Stimulated activated CD8-positive, alpha-beta memory T cell treated with anti-CD3 and anti-CD28 coated beads, Interleukin-12 subunit alpha, Interleukin-12 subunit beta, amount 100 ng/mL, for 4 hours (primary cell): ENCODE measurements around the gene KRT82.
"Not testable (repeated sequence)": the region's sequence is repeated elsewhere in the genome, so short reads cannot be mapped to it uniquely, and the experiment has no call there.

Experiments
- DNase-seq: peaks from one replicate; pipeline ENCODE4 v3.0.0-alpha.2; 2020; ENCODE audit warnings: low read depth

KRT82 gene

GRCh38 chr12:52405922-52406385, at the start of gene KRT82:
TSS of gene KRT82 (minus strand) at chr12:52406335. CDS start at chr12:52406277, 58 bp downstream.
- DNase-seq = no peak

GRCh38 chr12:52455821-52456220, 49.7 kb upstream of the KRT82 start:
- no peak for DNase-seq

- DNase-seq = no peak
Measured at GRCh38 chr12:52454411-52455201, 48.5 kb upstream of the KRT82 start.

GRCh38 chr12:52452101-52452500, 46.0 kb upstream of the KRT82 start, which contains the start of gene KRT6B:
TSS of gene KRT6B (minus strand) at chr12:52452146. CDS start at chr12:52452078, 68 bp downstream.
- no peak for DNase-seq

GRCh38 chr12:52448228-52448627, 42.1 kb upstream of the KRT82 start:
- DNase-seq = no peak

- DNase-seq = not testable (repeated sequence)
Measured at GRCh38 chr12:52447196-52447595, 41.1 kb upstream of the KRT82 start.

- DNase-seq = no peak
Measured at GRCh38 chr12:52446367-52447045, 40.4 kb upstream of the KRT82 start.

- DNase-seq = no peak
Measured at GRCh38 chr12:52445876-52446275, 39.7 kb upstream of the KRT82 start.

GRCh38 chr12:52444647-52445595, 38.8 kb upstream of the KRT82 start:
- no peak for DNase-seq

- no peak for DNase-seq
Measured at GRCh38 chr12:52443966-52444365, 37.8 kb upstream of the KRT82 start.

GRCh38 chr12:52442600-52443061, 36.5 kb upstream of the KRT82 start:
- DNase-seq = no peak

GRCh38 chr12:52441320-52441911, 35.3 kb upstream of the KRT82 start:
- DNase-seq = no peak

- DNase-seq = no peak
Measured at GRCh38 chr12:52440821-52441319, 34.7 kb upstream of the KRT82 start.

- no peak for DNase-seq
Measured at GRCh38 chr12:52439845-52440244, 33.7 kb upstream of the KRT82 start.

- DNase-seq = no peak
Measured at GRCh38 chr12:52439420-52439819, 33.3 kb upstream of the KRT82 start.

GRCh38 chr12:52438305-52439301, 32.5 kb upstream of the KRT82 start:
- DNase-seq = no peak

GRCh38 chr12:52437508-52437907, 31.4 kb upstream of the KRT82 start:
- DNase-seq = no peak

GRCh38 chr12:52436828-52437474, 30.8 kb upstream of the KRT82 start:
- DNase-seq = no peak

GRCh38 chr12:52436000-52436827, 30.1 kb upstream of the KRT82 start:
- DNase-seq = no peak
